Measurements from ENCODE around the gene TTLL12. TPM values are rescaled to one million over a fixed set of nuclear protein-coding genes. Genes with fewer than 3 reads are reported as not detected.
"Not testable (repeated sequence)": the region's sequence is repeated elsewhere in the genome, so short reads cannot be mapped to it uniquely, and the experiment has no call there.

TTLL12 gene
- total and polyA plus RNA-seq, 2 donors from 2014 or later: 11.5 to 26.3 TPM

- no peak overlapping the region for H3K9ac ChIP-seq (ENCODE audit: low read length in 3 of 3)
- no peak for TF ChIP-seq CTCF (IDR thresholded peaks at IDR 0.05; ENCODE audit: borderline replicate concordance, extremely low read depth, insufficient read depth)
- H3K9me3 ChIP-seq (ENCODE audit: control insufficient read depth in 2 of 3, insufficient read depth in 1 of 3, low read length in 3 of 3): no peaks in the 10 kb centered on the region
- H3K4me1 ChIP-seq (ENCODE audit: control insufficient read depth in 2 of 3, insufficient read depth in 2 of 3, low read depth in 1 of 3, low read length in 3 of 3): peaks cover 0 to 20% (median 5%) of the 10 kb centered on the region in 3 donors
- H3K27ac ChIP-seq (ENCODE audit: low read depth in 2 of 2, low read length in 2 of 2): no peak overlapping the region
- DNase-seq: no peak
- intact Hi-C loops (cut with DNase I): no loop called here
- no peak for FAIRE-seq
- no peak overlapping the region for H3K4me3 ChIP-seq (ENCODE audit: low read length in 3 of 3)
- no peaks in the 10 kb centered on the region for H3K27me3 ChIP-seq (ENCODE audit: control insufficient read depth, insufficient read depth, low read length)
- no peaks in the 10 kb centered on the region for H3K36me3 ChIP-seq (ENCODE audit: control insufficient read depth in 2 of 3, insufficient read depth in 3 of 3, low read length in 3 of 3)
Observed at GRCh38 chr22:43147821-43148220, 39.1 kb downstream of the TTLL12 start.

GRCh38 chr22:43146332-43146731, 40.6 kb downstream of the TTLL12 start:
- H3K27ac ChIP-seq (ENCODE audit: low read depth in 2 of 2, low read length in 2 of 2); FAIRE-seq; intact Hi-C loops (cut with DNase I); H3K9ac ChIP-seq (ENCODE audit: low read length in 3 of 3); H3K27me3 ChIP-seq (ENCODE audit: control insufficient read depth, insufficient read depth, low read length); H3K36me3 ChIP-seq (ENCODE audit: control insufficient read depth in 2 of 3, insufficient read depth in 3 of 3, low read length in 3 of 3); H3K4me3 ChIP-seq (ENCODE audit: low read length in 3 of 3); H3K9me3 ChIP-seq (ENCODE audit: control insufficient read depth in 2 of 3, insufficient read depth in 1 of 3, low read length in 3 of 3); DNase-seq: not testable (repeated sequence)
- H3K4me1 ChIP-seq (ENCODE audit: control insufficient read depth in 2 of 3, insufficient read depth in 2 of 3, low read depth in 1 of 3, low read length in 3 of 3): peaks cover 0 to 12% (median 8%) of the 10 kb centered on the region in 3 donors

- H3K4me1 ChIP-seq (ENCODE audit: control insufficient read depth in 2 of 3, insufficient read depth in 2 of 3, low read depth in 1 of 3, low read length in 3 of 3); H3K4me3 ChIP-seq (ENCODE audit: low read length in 3 of 3); H3K27ac ChIP-seq (ENCODE audit: low read depth in 2 of 2, low read length in 2 of 2); DNase-seq; H3K36me3 ChIP-seq (ENCODE audit: control insufficient read depth in 2 of 3, insufficient read depth in 3 of 3, low read length in 3 of 3); H3K9ac ChIP-seq (ENCODE audit: low read length in 3 of 3); intact Hi-C loops (cut with DNase I); FAIRE-seq; H3K27me3 ChIP-seq (ENCODE audit: control insufficient read depth, insufficient read depth, low read length); H3K9me3 ChIP-seq (ENCODE audit: control insufficient read depth in 2 of 3, insufficient read depth in 1 of 3, low read length in 3 of 3): not testable (repeated sequence)
Observed at GRCh38 chr22:43145371-43145770, 41.6 kb downstream of the TTLL12 start.

GRCh38 chr22:43144949-43145348, 42.0 kb downstream of the TTLL12 start:
- no peak overlapping the region for H3K27ac ChIP-seq (ENCODE audit: low read depth in 2 of 2, low read length in 2 of 2)
- H3K9ac ChIP-seq (ENCODE audit: low read length in 3 of 3): no peak overlapping the region
- H3K27me3 ChIP-seq (ENCODE audit: control insufficient read depth, insufficient read depth, low read length): no peaks in the 10 kb centered on the region
- FAIRE-seq (no peak), DNase-seq (no peak)
- intact Hi-C loops (cut with DNase I): no loop called here
- no peaks in the 10 kb centered on the region for H3K9me3 ChIP-seq (ENCODE audit: control insufficient read depth in 2 of 3, insufficient read depth in 1 of 3, low read length in 3 of 3)
- H3K4me3 ChIP-seq (ENCODE audit: low read length in 3 of 3): no peak overlapping the region
- peaks cover 3 to 8% (median 5%) of the 10 kb centered on the region in 3 donors for H3K36me3 ChIP-seq (ENCODE audit: control insufficient read depth in 2 of 3, insufficient read depth in 3 of 3, low read length in 3 of 3)
- peaks cover 0 to 9% (median 8%) of the 10 kb centered on the region in 3 donors for H3K4me1 ChIP-seq (ENCODE audit: control insufficient read depth in 2 of 3, insufficient read depth in 2 of 3, low read depth in 1 of 3, low read length in 3 of 3)
- no peak for TF ChIP-seq CTCF (IDR thresholded peaks at IDR 0.05; ENCODE audit: borderline replicate concordance, extremely low read depth, insufficient read depth)
